Mesenchymal stem cell (in vitro differentiated cells and primary cell): ENCODE measurements around the gene TRMT112.

Experiments
- DNase-seq: peaks from one replicate; pipeline ENCODE4 v3.0.0-alpha.2; 2013
- H2AFZ ChIP-seq: one replicate; pipeline ENCODE4 v1.6.1; 2013; ENCODE audit warnings: low read depth, mild to moderate bottlenecking, control low read depth, inconsistent platforms, low read length, moderate library complexity
- H2AK5ac ChIP-seq: 2 replicates; pipeline ENCODE4 v1.6.1; 2013; ENCODE audit warnings: low read length, moderate library complexity, mild to moderate bottlenecking, inconsistent platforms; ENCODE audit not compliant: severe bottlenecking
- H2BK120ac ChIP-seq: one replicate; pipeline ENCODE4 v1.6.1; 2013; ENCODE audit warnings: low read depth, mild to moderate bottlenecking, inconsistent platforms, low read length, moderate library complexity
- H2BK12ac ChIP-seq, 2 experiments: one replicate each; pipeline ENCODE4 v1.6.1; 2013; ENCODE audit warnings: inconsistent platforms in 2 of 2, low read length in 2 of 2, mild to moderate bottlenecking in 2 of 2, moderate library complexity in 2 of 2, control low read depth in 1 of 2
- H2BK15ac ChIP-seq: one replicate; pipeline ENCODE4 v1.6.1; 2013; ENCODE audit warnings: mild to moderate bottlenecking, low read depth, inconsistent platforms; ENCODE audit not compliant: poor library complexity, severe bottlenecking
- H2BK5ac ChIP-seq: 2 replicates; pipeline ENCODE4 v1.6.1; 2013; ENCODE audit warnings: low read depth, mild to moderate bottlenecking, low read length, control low read depth, inconsistent platforms; ENCODE audit not compliant: poor library complexity, severe bottlenecking
- H3K14ac ChIP-seq, 2 experiments: one replicate each; pipeline ENCODE4 v1.6.1; 2013; ENCODE audit warnings: inconsistent platforms in 2 of 2, low read length in 2 of 2, control low read depth in 1 of 2, mild to moderate bottlenecking in 1 of 2, moderate library complexity in 1 of 2
- H3K18ac ChIP-seq, 2 experiments: one replicate each; pipeline ENCODE4 v1.6.1; 2013; ENCODE audit warnings: inconsistent platforms in 2 of 2, low read length in 2 of 2, control low read depth in 1 of 2, low read depth in 1 of 2, mild to moderate bottlenecking in 1 of 2
- H3K23ac ChIP-seq, 2 experiments: one replicate each; pipeline ENCODE4 v1.6.1; 2013; ENCODE audit warnings: inconsistent platforms in 2 of 2, low read length in 2 of 2, mild to moderate bottlenecking in 2 of 2, moderate library complexity in 2 of 2, control low read depth in 1 of 2
- H3K27ac ChIP-seq: 2 replicates; pipeline ENCODE4 v1.5.1; 2013; ENCODE audit warnings: mild to moderate bottlenecking, moderate library complexity, low read length, control low read depth, inconsistent platforms; ENCODE audit not compliant: poor library complexity, severe bottlenecking
- H3K27me3 ChIP-seq, 2 experiments: 2 replicates each; pipeline versions ENCODE4 v1.6.1 to v1.7.0; 2013; ENCODE audit warnings: low read length in 2 of 2, mild to moderate bottlenecking in 2 of 2, moderate library complexity in 2 of 2, control low read depth in 1 of 2, inconsistent platforms in 1 of 2; ENCODE audit not compliant: control insufficient read depth in 1 of 2, insufficient read depth in 1 of 2
- H3K36me3 ChIP-seq, 2 experiments: 2 replicates each; pipeline versions ENCODE4 v1.6.1 to v1.7.0; 2013; ENCODE audit warnings: low read length in 2 of 2, control low read depth in 1 of 2, inconsistent platforms in 1 of 2, low read depth in 1 of 2, mild to moderate bottlenecking in 1 of 2; ENCODE audit not compliant: insufficient read depth in 2 of 2, control insufficient read depth in 1 of 2
- H3K4ac ChIP-seq, 2 experiments: one replicate each; pipeline ENCODE4 v1.6.1; 2013; ENCODE audit warnings: inconsistent platforms in 2 of 2, low read length in 2 of 2, mild to moderate bottlenecking in 2 of 2, moderate library complexity in 2 of 2, control low read depth in 1 of 2, low read depth in 1 of 2
- H3K4me1 ChIP-seq: 2 replicates; pipeline ENCODE4 v1.6.1; 2013; ENCODE audit warnings: low read depth, low read length, control low read depth; ENCODE audit not compliant: control insufficient read depth, insufficient read depth
- H3K4me2 ChIP-seq: 2 replicates; pipeline ENCODE4 v1.6.1; 2013; ENCODE audit warnings: low read length, mild to moderate bottlenecking, inconsistent platforms; ENCODE audit not compliant: poor library complexity, severe bottlenecking
- H3K4me3 ChIP-seq, 2 experiments: 2 replicates each; pipeline versions ENCODE4 v1.5.1 to v1.7.0; 2013; ENCODE audit warnings: low read length in 2 of 2, mild to moderate bottlenecking in 2 of 2, control low read depth in 1 of 2, low read depth in 1 of 2; ENCODE audit not compliant: insufficient read depth in 1 of 2
- H3K79me1 ChIP-seq: replicated peaks from 2 replicates; pipeline ENCODE4 v1.6.1; 2013; ENCODE audit warnings: mild to moderate bottlenecking, control low read depth, low read length, inconsistent platforms; ENCODE audit not compliant: poor library complexity, severe bottlenecking
- H3K9ac ChIP-seq: 2 replicates; pipeline ENCODE4 v1.7.0; 2013; ENCODE audit warnings: mild to moderate bottlenecking, low read length, moderate library complexity
- H3K9me3 ChIP-seq: 2 replicates; pipeline ENCODE4 v1.7.0; 2013; ENCODE audit warnings: mild to moderate bottlenecking, low read length; ENCODE audit not compliant: control insufficient read depth
- H4K8ac ChIP-seq: one replicate; pipeline ENCODE4 v1.6.1; 2013; ENCODE audit warnings: inconsistent platforms, mild to moderate bottlenecking, low read length, moderate library complexity
- H4K91ac ChIP-seq: one replicate; pipeline ENCODE4 v1.6.1; 2013; ENCODE audit warnings: mild to moderate bottlenecking, low read length, inconsistent platforms
- WGBS: methylation state at CpG from one replicate; pipeline ENCODE4 v1.1.7; 2013; ENCODE audit warnings: mixed read lengths; 5-methylcytosine and 5-hydroxymethylcytosine counted together

TRMT112 gene

GRCh38 chr11:64331569-64332371 lies 14.4 kb upstream of the TRMT112 start:
- Histone ChIP-seq H2BK12ac (peak overlapping the region in 1 of 2 experiments; percentile 57), H3K27me3 (no peaks in the 10 kb centered on the region), H3K4me1 (peaks cover 21% of the 10 kb centered on the region), H3K4me3 (peak overlapping the region in 1 of 2 experiments; percentile 36), H2AFZ (peak overlapping the region; percentile 3), H3K14ac (peak overlapping the region in 1 of 2 experiments; percentile 1), H2BK5ac (no peak overlapping the region), H2BK120ac (no peak overlapping the region), H4K91ac (peak overlapping the region; percentile 71), H3K36me3 (no peaks in the 10 kb centered on the region), H3K27ac (no peak overlapping the region), H3K18ac (peak overlapping the region; percentile 30 to 52), H3K79me1 (no peaks in the 10 kb centered on the region), H3K23ac (no peak overlapping the region), H2BK15ac (no peak overlapping the region), H3K9ac (peak overlapping the region; percentile 32), H4K8ac (peak overlapping the region; percentile 30), H3K4me2 (no peak overlapping the region), H2AK5ac (peak overlapping the region; percentile 50), H3K4ac (no peak overlapping the region), H3K9me3 (peaks cover 3% of the 10 kb centered on the region)
- 47% methylated on average over 16 of the region's 20 CpGs for WGBS
- DNase-seq = peak; percentile 90

- no peak overlapping the region for H3K23ac ChIP-seq
- H2BK5ac ChIP-seq = no peak overlapping the region
- H3K79me1 ChIP-seq = no peaks in the 10 kb centered on the region
- H4K91ac ChIP-seq = no peak overlapping the region
- H2BK15ac ChIP-seq = peak overlapping the region; percentile 4
- no peak overlapping the region for H3K18ac ChIP-seq
- no peak overlapping the region for H3K4ac ChIP-seq
- H4K8ac ChIP-seq = no peak overlapping the region
- H3K27me3 ChIP-seq = no peaks in the 10 kb centered on the region
- DNase-seq = no peak
- H3K27ac ChIP-seq = no peak overlapping the region
- no peak overlapping the region for H2BK12ac ChIP-seq
- no peak overlapping the region for H3K4me3 ChIP-seq
- no peak overlapping the region for H2AFZ ChIP-seq
- H3K36me3 ChIP-seq = no peaks in the 10 kb centered on the region
- no peak overlapping the region for H3K9ac ChIP-seq
- no peak overlapping the region for H2AK5ac ChIP-seq
- WGBS = 96% methylated on average over 11 of the region's 11 CpGs
- no peak overlapping the region for H2BK120ac ChIP-seq
- no peak overlapping the region for H3K14ac ChIP-seq
- peaks cover 20% of the 10 kb centered on the region for H3K4me1 ChIP-seq
- no peak overlapping the region for H3K4me2 ChIP-seq
- peaks cover 3% of the 10 kb centered on the region for H3K9me3 ChIP-seq
These were observed 13.5 kb upstream of the TRMT112 start for GRCh38 chr11:64330888-64331287.

GRCh38 chr11:64327993-64328392 lies 10.6 kb upstream of the TRMT112 start:
- Histone ChIP-seq H3K27me3 (no peaks in the 10 kb centered on the region), H2BK12ac (no peak overlapping the region), H3K4me2 (no peak overlapping the region), H3K27ac (no peak overlapping the region), H2BK15ac (no peak overlapping the region), H3K4me3 (no peak overlapping the region), H4K8ac (no peak overlapping the region), H3K36me3 (peaks cover 6 to 14% of the 10 kb centered on the region in 2 experiments), H2AK5ac (no peak overlapping the region), H3K9ac (no peak overlapping the region), H2BK5ac (no peak overlapping the region), H3K4ac (no peak overlapping the region), H2BK120ac (no peak overlapping the region), H4K91ac (no peak overlapping the region), H3K4me1 (peaks cover 16% of the 10 kb centered on the region), H3K23ac (no peak overlapping the region), H3K9me3 (peaks cover 3% of the 10 kb centered on the region), H3K18ac (no peak overlapping the region), H3K79me1 (no peaks in the 10 kb centered on the region), H3K14ac (no peak overlapping the region), H2AFZ (no peak overlapping the region)
- no peak for DNase-seq
- 98% methylated on average over 2 of the region's 3 CpGs for WGBS

GRCh38 chr11:64327375-64327774 lies 10.0 kb upstream of the TRMT112 start:
- Histone ChIP-seq H3K4ac (no peak overlapping the region), H4K91ac (no peak overlapping the region), H2AK5ac (no peak overlapping the region), H3K4me2 (no peak overlapping the region), H2AFZ (no peak overlapping the region), H2BK15ac (no peak overlapping the region), H3K14ac (no peak overlapping the region), H3K23ac (no peak overlapping the region), H3K79me1 (no peaks in the 10 kb centered on the region), H2BK120ac (no peak overlapping the region), H2BK12ac (no peak overlapping the region), H3K4me3 (no peak overlapping the region), H2BK5ac (no peak overlapping the region), H3K4me1 (peaks cover 21% of the 10 kb centered on the region), H3K27me3 (no peaks in the 10 kb centered on the region), H3K9ac (no peak overlapping the region), H3K18ac (no peak overlapping the region), H3K9me3 (peaks cover 3% of the 10 kb centered on the region), H3K36me3 (peaks cover 13 to 20% of the 10 kb centered on the region in 2 experiments), H4K8ac (no peak overlapping the region), H3K27ac (no peak overlapping the region)
- WGBS = 89% methylated on average over 2 of the region's 2 CpGs
- no peak for DNase-seq
